H1 (cell line): Measurements from ENCODE around the gene FAM210A.

ENCODE experiments used
- ATF2 ChIP-seq: IDR thresholded peaks from 2 replicates; pipeline ENCODE4 v1.6.1; 2012; ENCODE audit warnings: low read length, inconsistent platforms
- CHD2 ChIP-seq: IDR thresholded peaks from 2 replicates; pipeline ENCODE4 v1.6.1; 2012; ENCODE audit warnings: low read length, improper control_type of control experiment
- CTCF ChIP-seq, 3 experiments: IDR thresholded peaks; 1 replicate in 2 of 3; 2 replicates in 1 of 3; pipeline versions ENCODE4 v1.5.1 to v1.6.1; 2011; ENCODE audit warnings: low read length in 3 of 3, mild to moderate bottlenecking in 3 of 3, inconsistent platforms in 2 of 3, low read depth in 1 of 3, moderate library complexity in 1 of 3; ENCODE audit not compliant: insufficient read depth in 1 of 3; ENCODE audit errors: control extremely low read depth in 1 of 3
- FOSL1 ChIP-seq: IDR thresholded peaks from 2 replicates; pipeline ENCODE4 v1.6.1; 2011; ENCODE audit warnings: mild to moderate bottlenecking, low read depth, low read length, moderate library complexity; ENCODE audit not compliant: insufficient read depth
- JUN ChIP-seq: IDR thresholded peaks from 2 replicates; pipeline ENCODE4 v1.6.1; 2011; ENCODE audit warnings: low read depth, mild to moderate bottlenecking, improper control_type of control experiment, low read length
- JUND ChIP-seq: IDR thresholded peaks from 2 replicates; pipeline ENCODE4 v1.6.1; 2011; ENCODE audit warnings: mild to moderate bottlenecking, improper control_type of control experiment, low read length
- KDM1A ChIP-seq: fragments of 200-600, 300-600 bp; sonication (generic); IDR thresholded peaks from 2 replicates; pipeline ENCODE4 v1.7.1; 2016; ENCODE audit warnings: mild to moderate bottlenecking, low read length, borderline replicate concordance
- MAFK ChIP-seq: IDR thresholded peaks from 2 replicates; pipeline ENCODE4 v1.6.1; 2012; ENCODE audit warnings: low read depth, mild to moderate bottlenecking, improper control_type of control experiment, low read length
- POLR2A ChIP-seq, 2 experiments: IDR thresholded peaks; 1 replicate in 1 of 2; 2 replicates in 1 of 2; pipeline ENCODE4 v1.6.1; 2011; ENCODE audit warnings: low read depth in 2 of 2, low read length in 2 of 2, mild to moderate bottlenecking in 2 of 2; ENCODE audit errors: control extremely low read depth in 1 of 2
- POLR2AphosphoS5 ChIP-seq: IDR thresholded peaks from 2 replicates; pipeline ENCODE4 v1.6.1; 2011; ENCODE audit warnings: low read depth, low read length
- RAD21 ChIP-seq, 2 experiments: IDR thresholded peaks in 1 of 2; conservative IDR thresholded peaks in 1 of 2; 2 replicates each; pipeline ENCODE4 v1.6.1; 2011; ENCODE audit warnings: low read depth in 2 of 2, low read length in 2 of 2, improper control_type of control experiment in 1 of 2, inconsistent platforms in 1 of 2, mild to moderate bottlenecking in 1 of 2, moderate library complexity in 1 of 2
- RFX5 ChIP-seq: IDR thresholded peaks from 2 replicates; pipeline ENCODE4 v1.6.1; 2011; ENCODE audit warnings: low read depth, low read length, improper control_type of control experiment, borderline replicate concordance
- TAF7 ChIP-seq: optimal IDR thresholded peaks from 2 replicates; pipeline ENCODE3; 2011; ENCODE audit warnings: low read depth, mild to moderate bottlenecking, inconsistent platforms, low read length, moderate library complexity, borderline replicate concordance

GRCh38 chr18:13712400-13713131 is 13.8 kb downstream of the FAM210A start:
- no peak for TF ChIP-seq POLR2AphosphoS5
- TF ChIP-seq CTCF (IDR thresholded peaks at IDR 0.05; ENCODE audit: control extremely low read depth in 1 of 3, insufficient read depth in 1 of 3, low read depth in 1 of 3, low read length in 3 of 3): no peak
- no peak for TF ChIP-seq RFX5
- no peak for TF ChIP-seq POLR2A (IDR thresholded peaks at IDR 0.05; ENCODE audit: control extremely low read depth in 1 of 2, low read depth in 2 of 2, low read length in 2 of 2)
- no peak for TF ChIP-seq TAF7
- TF ChIP-seq MAFK: no peak
- no peak for TF ChIP-seq RAD21 (IDR thresholded peaks at IDR 0.05 in 1 of 2, conservative IDR thresholded peaks at IDR 0.05 in 1 of 2; ENCODE audit: low read depth in 2 of 2, low read length in 2 of 2)
- no peak for TF ChIP-seq KDM1A
- TF ChIP-seq CHD2: no peak
- TF ChIP-seq FOSL1: no peak
- no peak for TF ChIP-seq ATF2
- TF ChIP-seq JUN: no peak; the same call in 1 of the 2 replicates
- no peak for TF ChIP-seq JUND
